GM20000 (cell line): ENCODE data around the gene ZNF775.
A peak's percentile ranks its signal among the peaks of the same experiment; 100 is the strongest.

Source experiments
- DNase-seq: peaks from one replicate; pipeline ENCODE4 v3.0.0; 2012; ENCODE audit warnings: low spot score
- CTCF ChIP-seq: IDR thresholded peaks from 2 replicates; pipeline ENCODE4 v1.5.1; 2012; ENCODE audit warnings: mild to moderate bottlenecking, control low read depth; ENCODE audit errors: extremely low read depth, missing control alignments

Gene ZNF775

GRCh38 chr7:150400008-150400787 is 21.1 kb downstream of the ZNF775 start:
- no peak for DNase-seq

GRCh38 chr7:150400788-150401423 is 21.8 kb downstream of the ZNF775 start:
- no peak for TF ChIP-seq CTCF
- no peak for DNase-seq

More at GRCh38 chr7:150400008-150400787, 21.1 kb downstream of the ZNF775 start:
- no peak for TF ChIP-seq CTCF

GRCh38 chr7:150401424-150401790 is 22.3 kb downstream of the ZNF775 start:
- no peak for TF ChIP-seq CTCF
- peak; percentile 58 for DNase-seq

- no peak for TF ChIP-seq CTCF
- DNase-seq, result no peak
Observed at GRCh38 chr7:150401861-150402631, 22.9 kb downstream of the ZNF775 start.

GRCh38 chr7:150402671-150403321 is 23.7 kb downstream of the ZNF775 start:
- no peak for DNase-seq
- TF ChIP-seq CTCF, result no peak

- no peak for TF ChIP-seq CTCF
- no peak for DNase-seq
Observed at GRCh38 chr7:150403376-150404171, 24.4 kb downstream of the ZNF775 start.
